Activated gamma-delta T cell treated with anti-CD3 and anti-CD28 coated beads, Interleukin-2, amount 50 U/mL, for 16 hours (primary cell): ENCODE measurements around the gene ASB18.
"Not testable (repeated sequence)": the region's sequence is repeated elsewhere in the genome, so short reads cannot be mapped to it uniquely, and the experiment has no call there.

Experiments
- DNase-seq: peaks from one replicate; pipeline ENCODE4 v3.0.0-alpha.2; 2020; ENCODE audit warnings: low read depth

The ASB18 gene

DNA sequence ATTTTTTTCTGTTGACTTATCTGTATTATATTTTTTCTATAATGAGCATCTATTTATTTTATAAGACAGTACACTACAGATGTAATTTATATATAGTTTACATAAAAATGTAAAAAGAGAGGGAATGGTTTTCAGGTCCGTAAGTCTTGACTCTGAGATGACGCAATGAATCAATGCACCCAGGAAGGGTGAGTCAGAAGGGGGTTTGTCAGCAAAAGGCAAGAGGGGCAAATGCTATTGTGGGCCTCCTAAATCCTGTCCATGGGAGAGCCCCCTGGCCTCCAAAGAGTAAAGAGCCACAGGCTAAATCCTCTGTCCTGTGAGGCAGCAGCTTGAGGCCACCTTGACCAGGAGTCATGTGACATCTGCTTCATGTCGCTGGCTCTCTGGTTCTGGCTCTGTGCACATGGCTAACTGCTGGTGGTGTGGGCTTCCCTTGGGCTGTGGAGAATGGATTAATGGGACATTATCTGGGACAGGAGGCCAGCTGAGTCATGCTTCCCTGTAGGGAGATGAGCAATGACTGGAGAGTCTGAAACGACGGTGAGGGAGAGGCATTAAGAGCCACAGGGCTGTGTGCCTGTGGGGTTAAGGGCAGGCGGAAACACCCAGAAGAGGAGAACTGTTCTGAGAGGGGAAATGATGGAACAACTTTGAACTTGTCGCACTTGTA, 22.8 kb upstream of the ASB18 start:
- DNase-seq, result no peak

- DNase-seq, result no peak
These were observed 20.0 kb upstream of the ASB18 start for GRCh38 chr2:236284208-236284607.

DNA sequence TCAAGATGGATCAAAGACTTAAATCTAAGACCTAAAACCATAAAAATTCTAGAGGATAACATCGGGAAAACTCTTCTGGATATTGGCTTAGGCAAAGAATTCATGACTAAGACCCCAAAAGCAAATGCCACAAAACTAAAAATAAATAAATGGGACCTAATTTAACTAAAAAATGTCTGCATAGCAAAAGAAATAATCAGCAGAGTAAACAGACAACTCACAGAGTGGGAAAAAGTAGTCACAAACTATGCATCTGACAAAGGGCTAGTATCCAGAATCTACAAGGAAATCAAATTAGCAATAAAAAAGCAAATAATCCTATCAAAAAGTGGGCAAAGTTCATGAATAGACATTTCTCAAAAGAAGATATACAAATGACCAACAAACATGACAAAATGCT, 18.2 kb upstream of the ASB18 start:
- no peak for DNase-seq

DNA sequence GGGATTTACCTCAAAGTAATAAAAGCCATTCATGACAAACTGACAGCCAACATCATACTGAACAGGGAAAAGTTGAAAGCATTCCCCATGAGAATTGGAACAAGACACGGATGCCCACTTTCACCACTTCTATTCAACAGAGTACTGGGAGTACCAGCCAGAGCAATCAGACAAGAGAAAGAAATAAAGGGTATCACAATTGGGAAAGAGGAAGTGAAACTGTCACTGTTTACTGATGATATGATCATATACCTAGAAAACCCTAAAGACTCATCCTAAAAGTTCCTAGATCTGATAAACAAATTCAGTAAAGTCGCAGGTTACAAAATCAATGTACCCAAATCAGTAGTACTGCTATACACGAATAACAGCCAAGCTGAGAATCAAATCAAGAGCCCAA, 17.2 kb upstream of the ASB18 start:
- DNase-seq, result no peak

DNA sequence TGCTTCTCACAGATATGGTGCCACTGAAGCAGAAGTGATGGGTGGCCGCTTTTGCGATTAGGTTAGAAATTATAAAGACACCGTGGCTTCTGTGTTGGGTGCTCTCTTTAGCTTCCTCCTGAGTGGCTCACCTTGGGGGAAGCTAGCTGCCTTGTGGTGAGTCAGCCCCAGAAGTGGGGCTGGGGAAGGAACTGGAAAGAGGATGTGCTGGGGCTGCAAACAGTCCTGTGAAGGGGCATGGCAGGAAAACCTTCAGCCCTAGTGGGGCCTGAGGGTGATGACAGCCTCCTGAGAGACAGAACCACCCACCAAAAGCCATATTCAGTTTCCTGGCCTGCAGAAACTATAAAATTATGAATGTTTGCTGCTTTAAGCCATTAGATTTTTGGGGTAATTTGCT, 8.9 kb upstream of the ASB18 start:
- DNase-seq, result no peak

GRCh38 chr2:236271851-236272250, 7.6 kb upstream of the ASB18 start:
- DNase-seq, result no peak

DNA sequence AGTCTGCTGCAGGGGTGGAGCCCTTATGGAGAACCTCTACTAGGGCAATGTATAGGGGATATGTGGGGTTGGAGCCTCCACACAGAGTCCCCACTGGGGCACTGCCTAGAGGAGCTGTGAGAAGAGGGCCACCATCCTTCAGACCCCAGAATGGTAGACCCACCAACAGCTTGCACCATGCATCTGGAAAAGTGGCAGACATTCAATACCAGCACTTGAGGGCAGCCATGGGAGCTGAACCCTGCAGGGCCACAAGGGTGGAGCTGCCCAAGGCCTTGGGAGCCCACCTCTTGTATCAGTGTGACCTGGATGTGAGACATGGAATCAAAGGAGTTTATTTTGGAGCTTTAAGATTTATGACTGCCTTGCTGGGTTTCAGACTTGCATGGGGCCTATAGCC, 5.7 kb upstream of the ASB18 start:
- not testable (repeated sequence) for DNase-seq

- DNase-seq, result no peak
These were observed 1.5 kb upstream of the ASB18 start for GRCh38 chr2:236265675-236266074.

GRCh38 chr2:236262238-236262637, 2.0 kb downstream of the ASB18 start:
- no peak for DNase-seq

GRCh38 chr2:236261452-236261851, 2.8 kb downstream of the ASB18 start:
- no peak for DNase-seq

DNA sequence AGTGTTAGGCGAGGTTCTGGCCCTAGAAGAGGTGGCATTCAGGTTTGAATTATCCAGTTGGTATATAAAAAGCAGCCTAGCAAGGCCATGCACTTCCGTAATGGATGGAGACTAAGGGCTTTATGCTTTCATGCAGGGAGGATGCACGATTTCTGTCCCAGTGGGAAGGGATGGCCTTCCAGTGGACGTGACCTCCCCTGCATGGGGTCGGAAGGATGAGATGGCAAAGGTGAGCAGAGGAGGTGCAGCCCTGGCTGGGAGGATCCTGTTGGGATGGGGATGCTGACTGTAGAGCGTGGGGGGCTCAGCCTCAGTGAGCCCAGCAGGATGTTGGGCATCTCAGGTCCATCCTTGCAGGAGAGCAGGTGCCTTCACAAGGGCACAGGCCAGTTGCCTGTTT, 4.8 kb downstream of the ASB18 start:
- DNase-seq, result no peak

GRCh38 chr2:236257575-236257974, 6.6 kb downstream of the ASB18 start:
- no peak for DNase-seq

DNA sequence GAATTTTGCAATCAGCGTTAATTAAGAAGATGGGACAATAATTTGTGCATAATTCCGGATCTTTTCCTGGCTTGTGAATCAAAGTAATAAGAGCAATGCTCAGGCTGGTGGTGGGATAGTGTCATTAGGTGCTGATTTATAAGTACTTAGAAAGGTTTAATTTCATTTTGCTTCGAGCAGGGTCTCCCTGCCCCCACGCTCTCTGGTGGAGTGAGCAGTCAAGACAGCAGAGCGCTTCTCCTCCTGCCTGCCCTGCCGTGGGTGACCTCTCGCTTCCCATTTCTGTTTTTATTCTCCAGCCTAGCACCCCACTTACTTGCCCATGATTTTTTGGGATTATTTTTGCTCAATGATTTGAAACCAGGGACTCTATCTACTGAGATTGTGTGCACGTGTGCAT, 7.1 kb downstream of the ASB18 start:
- DNase-seq, result no peak

- no peak for DNase-seq
These were observed 7.7 kb downstream of the ASB18 start for GRCh38 chr2:236256366-236256985.

- no peak for DNase-seq
These were observed 9.5 kb downstream of the ASB18 start for GRCh38 chr2:236254674-236255073.

DNA sequence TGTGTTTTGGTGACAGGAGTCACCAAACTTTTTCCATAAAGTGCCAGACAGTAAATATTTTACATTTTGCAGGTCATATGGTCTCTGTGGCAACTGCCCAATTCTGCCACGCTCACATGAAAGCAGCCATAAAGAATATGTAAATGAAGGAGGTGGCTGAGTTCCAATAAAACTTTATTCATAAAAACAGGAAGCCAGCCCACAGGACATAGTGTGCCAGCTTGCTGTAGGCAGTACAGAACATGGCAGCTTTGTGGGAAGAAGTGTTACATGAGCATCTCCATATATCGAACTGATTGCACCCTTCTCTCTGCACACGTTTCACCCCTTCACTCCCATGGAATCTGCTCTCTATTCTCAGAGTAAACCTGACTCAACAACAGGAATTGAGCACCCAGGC, 10.2 kb downstream of the ASB18 start:
- no peak for DNase-seq

GRCh38 chr2:236252602-236253001, 11.6 kb downstream of the ASB18 start:
- DNase-seq, result no peak

GRCh38 chr2:236250909-236251579, 13.2 kb downstream of the ASB18 start:
- no peak for DNase-seq

- DNase-seq, result no peak
These were observed 13.9 kb downstream of the ASB18 start for GRCh38 chr2:236250286-236250685.

GRCh38 chr2:236249066-236249465, 15.1 kb downstream of the ASB18 start:
- no peak for DNase-seq

DNA sequence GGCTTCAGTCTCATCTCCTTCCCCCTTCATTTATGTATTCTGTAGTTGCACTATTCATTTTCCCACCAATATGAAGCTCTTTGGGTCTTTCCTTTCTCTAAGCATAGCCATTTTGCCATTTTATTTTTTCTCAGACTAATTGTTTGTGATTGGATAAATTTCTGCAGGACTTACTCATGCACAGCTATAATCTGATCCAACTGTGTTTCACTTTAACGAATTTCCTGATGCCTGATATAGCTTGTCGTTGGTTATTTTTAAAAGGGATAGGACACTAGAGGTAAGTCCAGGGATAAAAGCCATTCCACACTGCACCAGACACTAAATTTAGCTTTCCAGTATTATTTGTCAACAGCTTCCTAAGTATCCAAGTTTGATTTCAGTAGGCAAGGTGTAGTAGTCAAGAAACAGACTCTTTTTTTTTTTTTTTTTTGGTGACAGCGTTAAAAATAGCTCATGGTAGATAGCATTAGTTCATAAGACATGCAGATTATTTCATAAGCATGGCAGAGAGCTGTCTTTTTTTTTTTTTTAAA, 17.4 kb downstream of the ASB18 start:
- DNase-seq, result no peak

GRCh38 chr2:236244256-236244655, 19.9 kb downstream of the ASB18 start:
- DNase-seq, result no peak

- DNase-seq, result no peak
These were observed 22.1 kb downstream of the ASB18 start for GRCh38 chr2:236242057-236242495.
